HepG2 (cell line): ENCODE data around the gene ANKRD34C. TPM values are rescaled to one million over a fixed set of nuclear protein-coding genes. Genes with fewer than 3 reads are reported as not detected.

Source experiments
- ATAC-seq: fragments of 200-7000 bp; cut with Tn5 transposase; 3 replicates; pipeline ENCODE4 v1.9.1; 2020; ENCODE audit warnings: mild to moderate bottlenecking, moderate library complexity
- BruUV-seq: library from RNA; stranded (reverse); fragments of 400-500 nt; replicated peaks from 2 replicates; lab custom pipeline; 2021; lab: Mats Ljungman, UMichigan
- CTCF ChIA-PET: fragments of 300-600 bp; formaldehyde crosslinking; extraction: SDS; loops from one replicate; lab custom pipeline; 2021; ENCODE audit warnings: low total read pairs, inconsistent platforms, low intra/inter-chr PET ratio; lab: Yijun Ruan, JAX
- POLR2A ChIA-PET: fragments of 350-600 bp; sonication (Branson Sonifier 250); formaldehyde crosslinking; loops from one replicate; lab custom pipeline; 2020; ENCODE audit warnings: antibody characterized with exemption, inconsistent platforms; lab: Yijun Ruan, JAX
- DNase-seq: peaks from one replicate; pipeline ENCODE4 v3.0.0-alpha.2; 2015; ENCODE audit warnings: low spot score
- FAIRE-seq: peaks from 3 replicates; lab custom pipeline; 2011; peaks lifted over from hg19 to GRCh38; lab: Jason Lieb, UNC
- H2AFZ ChIP-seq: one replicate; pipeline ENCODE4 v1.6.1; 2011; ENCODE audit warnings: low read length, inconsistent platforms
- H3K27ac ChIP-seq: fragments of 300-600 bp; 3 replicates; pipeline ENCODE4 v1.8.0; 2011; ENCODE audit warnings: mixed run types, mild to moderate bottlenecking, mixed read lengths, low read length, inconsistent platforms; ENCODE audit not compliant: insufficient read depth; ENCODE audit errors: extremely low read length
- H3K27me3 ChIP-seq, 2 experiments: fragments of 200-600 bp in 1 of 2; 2 replicates in 1 of 2; 3 replicates in 1 of 2; pipeline versions ENCODE4 v1.6.0 to v1.8.0; 2011; ENCODE audit warnings: low read length in 2 of 2, mild to moderate bottlenecking in 2 of 2, moderate library complexity in 2 of 2, inconsistent platforms in 1 of 2; ENCODE audit not compliant: insufficient read depth in 2 of 2, control insufficient read depth in 1 of 2
- H3K36me3 ChIP-seq, 2 experiments: fragments of 200-600 bp in 1 of 2; replicated peaks in 1 of 2; 2 replicates in 1 of 2; 3 replicates in 1 of 2; pipeline versions ENCODE4 v1.5.1 to v1.8.0; 2011; ENCODE audit warnings: low read length in 2 of 2, inconsistent platforms in 1 of 2; ENCODE audit not compliant: insufficient read depth in 2 of 2, control insufficient read depth in 1 of 2
- H3K4me1 ChIP-seq: 2 replicates; pipeline ENCODE4 v1.5.1; 2012; ENCODE audit warnings: low read length, inconsistent platforms; ENCODE audit not compliant: insufficient read depth
- H3K4me2 ChIP-seq: 2 replicates; pipeline ENCODE4 v1.6.0; 2011; ENCODE audit warnings: low read depth, low read length, inconsistent platforms
- H3K4me3 ChIP-seq, 3 experiments: fragments of 200-600 bp in 1 of 3; sonication (generic), shearing (Covaris generic) in 1 of 3; replicated peaks in 1 of 3; 2 replicates each; pipeline ENCODE4 v1.5.1; 2011 to 2016; ENCODE audit warnings: low read length in 3 of 3, inconsistent platforms in 2 of 3, low read depth in 2 of 3, mild to moderate bottlenecking in 2 of 3, control low read depth in 1 of 3, mixed read lengths in 1 of 3; ENCODE audit not compliant: insufficient read depth in 1 of 3
- H3K79me2 ChIP-seq: one replicate; pipeline ENCODE4 v1.6.1; 2011; ENCODE audit warnings: low read length, inconsistent platforms; ENCODE audit not compliant: insufficient read depth
- H3K9ac ChIP-seq: 2 replicates; pipeline ENCODE4 v1.6.0; 2011; ENCODE audit warnings: mild to moderate bottlenecking, low read depth, low read length, inconsistent platforms; ENCODE audit not compliant: insufficient read depth
- H3K9me3 ChIP-seq: 2 replicates; pipeline ENCODE4 v1.5.1; 2012; ENCODE audit warnings: mild to moderate bottlenecking, low read length
- H4K20me1 ChIP-seq: 2 replicates; pipeline ENCODE4 v1.6.0; 2011; ENCODE audit warnings: inconsistent platforms, mild to moderate bottlenecking, low read length, moderate library complexity; ENCODE audit not compliant: insufficient read depth
- CAMTA2 ChIP-seq: sonication (generic); formaldehyde crosslinking; IDR thresholded peaks from 2 replicates; pipeline ENCODE4 v1.4.0; 2020; ENCODE audit warnings: mild to moderate bottlenecking, missing genetic modification reagents, borderline replicate concordance
- MEF2D ChIP-seq: sonication (generic); formaldehyde crosslinking; IDR thresholded peaks from 2 replicates; pipeline ENCODE4 v1.5.1; 2020; ENCODE audit warnings: mild to moderate bottlenecking, missing genetic modification reagents
- NONO ChIP-seq, 2 experiments: fragments of 450-650 bp in 1 of 2; sonication (generic) in 1 of 2; formaldehyde crosslinking in 1 of 2; IDR thresholded peaks in 1 of 2; conservative IDR thresholded peaks in 1 of 2; 2 replicates each; pipeline versions ENCODE4 v1.6.1 to v1.8.0; 2017 to 2022; ENCODE audit warnings: mild to moderate bottlenecking in 1 of 2, missing genetic modification reagents in 1 of 2, moderate library complexity in 1 of 2
- PHF5A ChIP-seq: IDR thresholded peaks from one replicate; pipeline ENCODE4 v1.6.1; 2018; ENCODE audit warnings: low read depth, missing genetic modification reagents; ENCODE audit not compliant: unreplicated experiment
- SMAD3 ChIP-seq: sonication (generic); formaldehyde crosslinking; IDR thresholded peaks from 2 replicates; pipeline ENCODE4 v1.4.0; 2020; ENCODE audit warnings: missing genetic modification reagents
- SMAD9 ChIP-seq: sonication (generic); formaldehyde crosslinking; IDR thresholded peaks from 2 replicates; pipeline ENCODE4 v1.5.1; 2020; ENCODE audit warnings: mild to moderate bottlenecking, missing genetic modification reagents
- SSRP1 ChIP-seq: IDR thresholded peaks from 2 replicates; pipeline ENCODE4 v1.6.1; 2016; ENCODE audit warnings: control low read depth
- ZBTB21 ChIP-seq: sonication (generic); formaldehyde crosslinking; IDR thresholded peaks from 2 replicates; pipeline ENCODE4 v1.4.0; 2020; ENCODE audit warnings: missing genetic modification reagents
- ZC3H13 ChIP-seq: sonication (generic); formaldehyde crosslinking; IDR thresholded peaks from 2 replicates; pipeline ENCODE4 v1.8.1; 2023; ENCODE audit warnings: mild to moderate bottlenecking, missing genetic modification reagents, moderate library complexity
- ZNF101 ChIP-seq: sonication (generic); formaldehyde crosslinking; IDR thresholded peaks from 2 replicates; pipeline ENCODE4 v1.4.0; 2020; ENCODE audit warnings: mild to moderate bottlenecking, low read depth, missing genetic modification reagents, borderline replicate concordance
- ZNF44 ChIP-seq: sonication (generic); formaldehyde crosslinking; IDR thresholded peaks from 2 replicates; pipeline ENCODE4 v1.5.1; 2020; ENCODE audit warnings: mild to moderate bottlenecking, missing genetic modification reagents
- WGBS: methylation state at CpG from one replicate; pipeline ENCODE4 v1.1.6; 2017; ENCODE audit warnings: low lambda C conversion rate; 5-methylcytosine and 5-hydroxymethylcytosine counted together
- in situ Hi-C: cut with HindIII; loops from 2 replicates; pipeline ENCODE4 v1.10.0; 2017; ENCODE audit warnings: low pct_unique_long_range_greater_than_20kb; ENCODE audit not compliant: extremely low pct_ligation_motif_present
- intact Hi-C: fragments of 100-400 bp; cut with micrococcal nuclease; formaldehyde crosslinking; loops from one replicate; pipeline ENCODE4 v1.10.0; 2022; ENCODE audit not compliant: unreplicated experiment
- polyA plus RNA-seq, 8 experiments: library from polyadenylated mRNA; depleted of rRNA in 3 of 8; stranded (reverse) in 7 of 8; unstranded in 1 of 8; fragments of >200 nt; fragmentation: Illumina TruSeq in 4 of 8; extraction: Trizol in 4 of 8; gene quantifications; 2 replicates each; pipeline versions ENCODE4 v1.2.1 to v1.2.3, GENCODE V29; 2011 to 2016; ENCODE audit warnings: low read depth in 4 of 8, missing spikeins in 1 of 8, mixed read lengths in 1 of 8; ENCODE audit not compliant: insufficient read depth in 1 of 8
- total RNA-seq, 5 experiments: library from RNA; depleted of rRNA; stranded (reverse); fragments of >200 nt; fragmentation: Illumina TruSeq; extraction: Trizol; gene quantifications; 2 replicates each; pipeline ENCODE4 v1.2.3, GENCODE V29; 2016; ENCODE audit warnings: low read depth in 1 of 5
- TF ChIP-seq, protein P1 (sequence below): sonication (generic); formaldehyde crosslinking; IDR thresholded peaks from 2 replicates; pipeline ENCODE4 v1.8.0; 2023; ENCODE audit warnings: mild to moderate bottlenecking, missing genetic modification reagents
- TF ChIP-seq, protein P2 (sequence below): sonication (generic); formaldehyde crosslinking; IDR thresholded peaks from 2 replicates; pipeline ENCODE4 v1.8.0; 2022; ENCODE audit warnings: mild to moderate bottlenecking, missing genetic modification reagents, borderline replicate concordance

ANKRD34C gene
- total and polyA plus RNA-seq, 2 of the 13 experiments (the other 11 are each of a cell fraction or from before 2014, with no cell fraction given), result not detected

DNA sequence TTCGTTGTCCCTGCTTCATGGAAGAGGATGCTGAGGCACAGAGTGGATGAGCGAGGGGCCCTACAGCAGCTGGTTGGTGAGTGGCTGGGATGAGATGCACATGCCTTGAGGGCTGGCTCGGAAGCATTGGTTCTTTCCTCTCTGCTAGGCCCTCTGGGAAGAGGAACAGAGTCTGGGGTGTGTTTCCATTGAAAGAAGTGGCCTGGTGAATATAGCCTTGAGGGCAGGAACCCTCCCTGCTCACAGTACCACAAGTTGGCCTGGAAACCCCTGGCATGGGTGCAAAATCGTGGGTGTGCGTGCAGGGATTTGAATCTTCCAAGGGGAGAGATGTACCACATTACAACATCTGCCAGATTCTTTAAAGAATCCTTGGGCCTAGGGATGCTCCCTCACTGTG, 37.6 kb upstream of the ANKRD34C start:
- H3K27me3 ChIP-seq, result 0 out of 5 replicates have a peak, but pooled peaks cover 0 to 4% of the 10 kb centered on the region in 2 experiments
- H3K36me3 ChIP-seq, result no peaks in the 10 kb centered on the region
- H3K4me1 ChIP-seq, result no peaks in the 10 kb centered on the region
- H4K20me1 ChIP-seq, result no peaks in the 10 kb centered on the region
- no peak overlapping the region for H3K4me2 ChIP-seq
- FAIRE-seq (no peak), DNase-seq (no peak), ATAC-seq (no peak)
- 4% methylated on average over 3 of the region's 5 CpGs for WGBS
- no peak for TF ChIP-seq ZBTB21 (CRISPR knock-in tag)
- TF ChIP-seq ZC3H13 (CRISPR knock-in tag), result no peak
- no peak for TF ChIP-seq ZNF44 (CRISPR knock-in tag)
- no peak for TF ChIP-seq SMAD3
- TF ChIP-seq, protein P1, sequence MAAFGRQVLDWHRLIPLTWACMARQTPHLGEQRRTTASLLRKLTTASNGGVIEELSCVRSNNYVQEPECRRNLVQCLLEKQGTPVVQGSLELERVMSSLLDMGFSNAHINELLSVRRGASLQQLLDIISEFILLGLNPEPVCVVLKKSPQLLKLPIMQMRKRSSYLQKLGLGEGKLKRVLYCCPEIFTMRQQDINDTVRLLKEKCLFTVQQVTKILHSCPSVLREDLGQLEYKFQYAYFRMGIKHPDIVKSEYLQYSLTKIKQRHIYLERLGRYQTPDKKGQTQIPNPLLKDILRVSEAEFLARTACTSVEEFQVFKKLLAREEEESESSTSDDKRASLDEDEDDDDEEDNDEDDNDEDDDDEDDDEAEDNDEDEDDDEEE (CRISPR knock-in tag), result no peak
- TF ChIP-seq SSRP1, result no peak
- TF ChIP-seq MEF2D, result no peak
- TF ChIP-seq ZNF101, result no peak
- no peak for TF ChIP-seq NONO (IDR thresholded peaks at IDR 0.05)
- no peak for TF ChIP-seq NONO (CRISPR knock-in tag; conservative IDR thresholded peaks at IDR 0.05)
- in situ Hi-C loops (no loop called here), intact Hi-C loops (no loop called here)
- no peak overlapping the region for H3K4me3 ChIP-seq
- no peak overlapping the region for H3K9ac ChIP-seq
- no TSS peak for BruUV-seq
- H2AFZ ChIP-seq, result no peak overlapping the region
- no peaks in the 10 kb centered on the region for H3K9me3 ChIP-seq
- no peak overlapping the region for H3K27ac ChIP-seq
- POLR2A ChIA-PET, result no interaction called here
- CTCF ChIA-PET, result no interaction called here
- no peaks in the 10 kb centered on the region for H3K79me2 ChIP-seq

DNA sequence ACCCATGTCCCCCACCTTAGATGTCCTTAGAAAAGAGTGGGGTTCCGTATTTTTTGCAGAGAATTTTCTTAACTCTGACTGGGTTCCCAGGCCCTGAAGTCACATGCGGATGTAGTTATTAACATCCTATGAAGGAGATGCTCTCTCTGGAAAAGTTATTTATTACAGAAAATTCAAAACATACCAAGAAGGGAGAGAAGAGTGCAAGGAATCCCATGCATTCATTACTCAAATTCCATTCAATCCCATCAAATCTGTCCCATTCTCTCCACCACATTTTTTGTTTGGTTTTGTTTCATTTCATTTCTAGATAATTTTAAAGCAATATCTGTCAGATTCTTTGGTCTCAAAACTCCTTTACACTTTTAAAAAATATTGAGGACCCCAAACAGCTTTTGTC, 34.3 kb upstream of the ANKRD34C start:
- no peak overlapping the region for H2AFZ ChIP-seq
- no peaks in the 10 kb centered on the region for H3K79me2 ChIP-seq
- in situ Hi-C loops, result no loop called here
- no peak for ATAC-seq
- no peak overlapping the region for H3K9ac ChIP-seq
- no peak overlapping the region for H3K4me3 ChIP-seq
- no peaks in the 10 kb centered on the region for H3K9me3 ChIP-seq
- no peaks in the 10 kb centered on the region for H3K36me3 ChIP-seq
- intact Hi-C loops, result no loop called here
- H3K4me2 ChIP-seq, result no peak overlapping the region
- no peaks in the 10 kb centered on the region for H3K4me1 ChIP-seq
- POLR2A ChIA-PET, result no interaction called here
- DNase-seq, result no peak
- no TSS peak for BruUV-seq
- H3K27me3 ChIP-seq, result no peaks in the 10 kb centered on the region
- CTCF ChIA-PET, result no interaction called here
- no peak overlapping the region for H3K27ac ChIP-seq
- WGBS, result 26% methylated on average over 2 of the region's 2 CpGs
- no peak for FAIRE-seq
- no peaks in the 10 kb centered on the region for H4K20me1 ChIP-seq
- TF ChIP-seq SMAD9 (CRISPR knock-in tag) (no peak), CAMTA2 (CRISPR knock-in tag) (no peak), PHF5A (CRISPR knock-in tag) (no peak)
- TF ChIP-seq, protein P2, sequence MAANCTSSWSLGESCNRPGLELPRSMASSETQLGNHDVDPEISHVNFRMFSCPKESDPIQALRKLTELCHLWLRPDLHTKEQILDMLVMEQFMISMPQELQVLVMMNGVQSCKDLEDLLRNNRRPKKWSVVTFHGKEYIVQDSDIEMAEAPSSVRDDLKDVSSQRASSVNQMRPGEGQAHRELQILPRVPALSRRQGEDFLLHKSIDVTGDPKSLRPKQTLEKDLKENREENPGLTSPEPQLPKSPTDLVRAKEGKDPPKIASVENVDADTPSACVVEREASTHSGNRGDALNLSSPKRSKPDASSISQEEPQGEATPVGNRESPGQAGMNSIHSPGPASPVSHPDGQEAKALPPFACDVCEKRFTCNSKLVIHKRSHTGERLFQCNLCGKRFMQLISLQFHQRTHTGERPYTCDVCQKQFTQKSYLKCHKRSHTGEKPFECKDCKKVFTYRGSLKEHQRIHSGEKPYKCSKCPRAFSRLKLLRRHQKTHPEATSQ (CRISPR knock-in tag), result no peak
